ENCODE data around the gene CTNNA2. TPM values are rescaled to one million over a fixed set of nuclear protein-coding genes. Genes with fewer than 3 reads are reported as not detected.

Gene CTNNA2
- total RNA-seq, 1 donor from 2014 or later: not detected

- no peak for ATAC-seq
- no peak for DNase-seq
- intact Hi-C loops (cut with micrococcal nuclease): no loop called here
Measured at GRCh38 chr2:80363330-80363729, 850.5 kb downstream of the CTNNA2 start.

DNA sequence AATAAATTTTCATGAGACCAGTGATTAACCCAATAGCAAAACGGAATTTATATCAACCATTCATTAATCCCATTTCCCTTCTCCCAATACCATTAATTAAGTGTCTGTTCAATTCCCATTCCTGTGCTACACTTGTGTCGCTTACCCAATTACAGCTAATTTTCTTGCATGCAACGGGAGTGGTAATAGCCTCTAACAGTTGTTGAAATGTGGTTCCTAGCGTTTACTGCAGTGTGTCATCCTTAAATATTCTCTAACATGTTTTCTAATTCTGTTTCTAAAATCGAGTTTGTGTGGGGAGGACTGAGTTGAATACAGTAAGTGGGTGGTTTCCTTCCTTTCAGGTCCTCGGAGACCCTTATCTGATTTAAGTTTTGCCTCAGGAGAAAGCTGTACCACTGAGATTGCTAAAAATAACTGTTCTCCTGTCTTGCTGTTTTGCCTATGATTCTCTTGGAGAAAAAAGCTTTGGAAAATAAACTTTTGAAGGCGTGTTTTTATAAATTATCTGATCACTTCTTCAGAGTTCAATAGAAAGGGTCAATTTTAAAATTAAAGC lies 851.0 kb downstream of the CTNNA2 start:
- DNase-seq (no peak), ATAC-seq (peak; percentile 51)
- intact Hi-C loops (cut with micrococcal nuclease): no loop called here

DNA sequence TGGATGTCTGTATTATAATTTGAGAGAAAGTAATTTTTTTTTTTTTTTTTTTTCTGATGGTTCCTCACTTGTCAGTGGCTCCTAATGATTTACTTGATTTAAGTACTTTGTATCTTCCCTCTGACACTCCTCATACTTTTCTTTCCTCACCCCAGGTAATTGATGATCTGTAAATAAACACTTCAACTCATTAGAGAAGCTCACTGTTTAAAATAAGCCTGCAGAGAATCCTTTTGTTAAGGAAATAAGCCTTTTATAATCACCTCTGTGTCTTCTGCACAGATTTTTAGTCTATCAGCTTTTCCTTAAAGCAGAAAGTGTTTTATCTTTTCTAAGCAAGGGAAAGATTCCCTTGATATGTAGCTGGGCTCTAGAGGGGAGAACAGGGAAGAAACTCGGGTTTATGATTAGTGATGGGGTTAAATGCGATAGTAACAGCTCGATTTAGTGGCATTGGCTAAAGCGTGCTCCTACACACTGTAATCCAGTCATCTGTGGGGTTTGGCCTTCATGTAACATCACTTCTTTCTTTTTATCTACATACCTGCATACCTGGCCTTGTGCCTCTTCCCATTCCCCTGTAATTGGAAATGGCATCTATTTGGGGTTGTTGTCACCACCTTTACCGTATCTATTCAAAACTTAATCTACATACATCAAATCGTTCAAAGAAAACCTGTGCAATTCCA lies 851.8 kb downstream of the CTNNA2 start:
- no peak for DNase-seq
- intact Hi-C loops (cut with micrococcal nuclease): no loop called here
- ATAC-seq: no peak

GRCh38 chr2:80365762-80366161 lies 852.9 kb downstream of the CTNNA2 start:
- intact Hi-C loops (cut with micrococcal nuclease): no loop called here
- no peak for DNase-seq
- no peak for ATAC-seq

- DNase-seq (no peak), ATAC-seq (no peak)
- intact Hi-C loops (cut with micrococcal nuclease): no loop called here
Measured at GRCh38 chr2:80370375-80371009, 857.6 kb downstream of the CTNNA2 start.

DNA sequence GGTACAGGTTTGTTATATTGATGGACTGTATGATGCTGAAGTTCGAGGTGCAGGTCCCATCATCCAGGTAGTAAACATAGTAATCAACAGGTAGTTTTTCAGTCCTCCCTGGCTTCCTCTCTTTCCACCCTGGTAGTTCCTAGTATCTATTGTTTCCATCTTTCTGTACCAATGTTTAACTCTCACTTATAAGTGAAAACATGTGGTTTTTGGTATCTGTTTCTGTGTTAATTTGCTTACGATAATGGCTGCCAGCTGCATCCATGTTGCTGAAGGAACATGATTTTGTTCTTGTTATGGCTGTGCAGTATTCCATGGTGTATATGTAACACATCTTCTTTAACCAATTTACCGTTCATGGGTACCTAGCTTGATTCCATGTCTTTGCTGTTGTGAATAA lies 861.3 kb downstream of the CTNNA2 start:
- intact Hi-C loops (cut with micrococcal nuclease): no loop called here
- DNase-seq (no peak), ATAC-seq (no peak)

- ATAC-seq (no peak), DNase-seq (no peak)
- intact Hi-C loops (cut with micrococcal nuclease): no loop called here
Measured at GRCh38 chr2:80377071-80377470, 864.2 kb downstream of the CTNNA2 start.

DNA sequence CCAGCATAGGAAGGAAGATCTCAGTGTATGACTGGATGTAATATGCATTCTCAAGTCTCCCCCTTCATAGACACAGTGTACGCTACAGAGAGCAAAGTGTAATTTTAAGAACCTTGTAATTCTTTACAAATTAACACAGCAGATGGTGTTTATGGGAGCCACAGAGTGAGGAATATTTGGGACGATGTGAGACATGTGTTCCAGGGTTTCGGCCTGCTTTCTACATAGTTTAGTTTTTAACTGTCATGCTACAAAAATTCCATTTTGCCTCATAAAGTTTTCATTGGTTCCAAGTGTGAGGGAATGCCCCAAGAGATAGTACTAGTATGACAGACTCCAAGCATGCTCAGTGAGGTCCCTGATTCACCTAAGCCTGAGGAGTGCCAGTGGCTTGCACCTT lies 867.9 kb downstream of the CTNNA2 start:
- no peak for ATAC-seq
- DNase-seq: no peak
- intact Hi-C loops (cut with micrococcal nuclease): no loop called here

GRCh38 chr2:80381666-80382065 lies 868.8 kb downstream of the CTNNA2 start:
- intact Hi-C loops (cut with micrococcal nuclease): no loop called here
- DNase-seq (no peak), ATAC-seq (no peak)

DNA sequence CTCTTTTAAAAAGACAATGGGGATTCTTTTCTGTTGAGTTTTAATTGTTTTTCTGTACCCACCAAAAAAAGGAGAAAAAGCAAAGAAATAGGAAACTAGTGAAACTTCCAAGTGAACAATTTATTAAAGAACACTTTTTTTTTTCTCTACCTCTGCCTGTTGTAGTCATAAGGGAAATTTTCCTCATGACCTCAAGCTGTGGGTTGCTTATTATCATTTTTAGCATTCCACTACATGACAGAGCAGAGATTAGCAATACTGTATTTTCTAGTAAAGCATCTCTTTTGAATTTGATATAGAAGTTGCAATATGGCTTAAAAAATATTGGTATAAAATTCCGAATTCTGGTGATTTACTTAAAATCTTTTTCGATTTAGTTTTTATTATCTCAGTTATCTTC lies 879.6 kb downstream of the CTNNA2 start:
- DNase-seq (no peak), ATAC-seq (no peak)
- intact Hi-C loops (cut with micrococcal nuclease): no loop called here

DNA sequence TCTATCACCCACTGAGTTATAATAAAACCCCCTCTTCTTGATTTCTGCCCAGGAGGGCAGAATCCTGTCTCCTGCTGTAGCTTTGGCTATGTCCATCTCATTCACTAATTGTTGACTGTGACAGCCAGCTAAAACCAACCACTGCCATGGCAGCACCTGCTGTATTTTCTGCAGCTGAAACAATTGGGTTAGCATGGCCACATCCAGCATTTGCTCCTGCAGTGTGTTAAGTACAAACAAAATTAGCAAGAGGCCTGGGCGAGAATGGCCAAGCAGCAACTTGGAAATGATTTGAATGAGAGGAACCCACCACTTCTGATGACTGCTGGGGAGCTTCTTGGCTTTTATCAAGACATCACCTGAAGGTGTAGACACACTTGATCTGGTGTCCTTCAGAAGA lies 881.1 kb downstream of the CTNNA2 start:
- DNase-seq (no peak), ATAC-seq (no peak)
- intact Hi-C loops (cut with micrococcal nuclease): no loop called here

DNA sequence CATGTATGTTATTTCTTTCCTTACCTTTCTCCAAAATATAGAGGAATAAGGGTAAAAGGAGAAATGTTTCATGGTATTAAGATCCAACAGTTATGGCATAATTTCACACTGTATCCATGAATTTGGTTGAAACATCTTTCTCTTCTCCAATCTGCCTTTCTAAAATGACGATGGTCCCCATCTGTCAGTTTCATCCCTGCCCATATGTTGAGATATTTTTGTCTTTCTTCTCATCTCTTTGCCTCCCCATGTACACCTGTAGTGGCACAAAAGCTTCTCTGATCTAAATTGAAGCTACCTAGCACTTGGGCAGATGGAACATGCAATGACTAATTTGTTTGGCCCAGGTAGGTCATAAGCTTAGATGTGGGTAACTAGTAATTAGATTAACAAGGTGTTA lies 882.4 kb downstream of the CTNNA2 start:
- ATAC-seq: no peak
- intact Hi-C loops (cut with micrococcal nuclease): no loop called here
- no peak for DNase-seq

GRCh38 chr2:80396276-80396675 lies 883.4 kb downstream of the CTNNA2 start:
- intact Hi-C loops (cut with micrococcal nuclease): no loop called here
- ATAC-seq (no peak), DNase-seq (no peak)

- DNase-seq (no peak), ATAC-seq (no peak)
- intact Hi-C loops (cut with micrococcal nuclease): no loop called here
Measured at GRCh38 chr2:80403081-80403480, 890.2 kb downstream of the CTNNA2 start.

DNA sequence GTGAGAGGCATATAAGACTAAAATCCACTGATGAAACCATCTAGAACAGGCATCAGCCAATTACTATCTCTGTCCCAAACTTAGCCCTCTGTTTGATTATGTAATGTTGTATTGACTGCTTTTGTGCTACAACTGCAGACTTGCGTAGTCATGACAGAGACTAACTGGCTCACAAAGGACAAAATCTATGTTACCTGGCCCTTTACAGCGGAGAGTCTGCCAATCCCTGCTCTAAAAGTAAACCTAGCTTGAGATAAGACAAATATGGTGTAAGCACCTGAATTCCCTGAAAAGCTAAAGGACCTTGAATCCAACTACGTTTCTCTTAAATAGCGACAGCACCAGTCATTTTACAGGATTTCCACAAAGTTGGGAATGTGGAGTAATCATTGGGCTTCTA lies 894.5 kb downstream of the CTNNA2 start:
- DNase-seq (no peak), ATAC-seq (no peak)
- intact Hi-C loops (cut with micrococcal nuclease): no loop called here

- ATAC-seq (no peak), DNase-seq (no peak)
- intact Hi-C loops (cut with micrococcal nuclease): no loop called here
Measured at GRCh38 chr2:80410346-80410745, 897.5 kb downstream of the CTNNA2 start.

DNA sequence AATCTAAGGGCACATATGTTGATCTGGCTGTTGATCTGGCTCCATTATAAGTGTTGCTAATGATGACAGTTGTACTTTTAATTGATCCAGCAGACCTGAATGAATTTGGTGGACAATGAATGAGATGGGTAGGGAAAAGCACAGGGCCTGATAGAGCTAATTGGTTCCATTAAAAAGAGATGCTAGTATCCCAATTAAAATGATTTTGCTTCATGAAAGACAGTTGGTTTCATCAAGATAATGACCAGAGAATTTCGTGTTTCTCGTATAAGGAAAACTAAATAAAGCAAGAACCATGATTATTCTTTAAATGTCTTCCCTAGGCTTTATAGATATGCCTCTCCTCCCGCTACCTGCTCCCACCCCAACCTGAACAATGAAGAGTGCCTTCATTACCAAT lies 900.3 kb downstream of the CTNNA2 start:
- DNase-seq: no peak
- intact Hi-C loops (cut with micrococcal nuclease): no loop called here
- no peak for ATAC-seq

- DNase-seq: no peak
- ATAC-seq: no peak
- intact Hi-C loops (cut with micrococcal nuclease): no loop called here
Measured at GRCh38 chr2:80417737-80418136, 904.9 kb downstream of the CTNNA2 start.

DNA sequence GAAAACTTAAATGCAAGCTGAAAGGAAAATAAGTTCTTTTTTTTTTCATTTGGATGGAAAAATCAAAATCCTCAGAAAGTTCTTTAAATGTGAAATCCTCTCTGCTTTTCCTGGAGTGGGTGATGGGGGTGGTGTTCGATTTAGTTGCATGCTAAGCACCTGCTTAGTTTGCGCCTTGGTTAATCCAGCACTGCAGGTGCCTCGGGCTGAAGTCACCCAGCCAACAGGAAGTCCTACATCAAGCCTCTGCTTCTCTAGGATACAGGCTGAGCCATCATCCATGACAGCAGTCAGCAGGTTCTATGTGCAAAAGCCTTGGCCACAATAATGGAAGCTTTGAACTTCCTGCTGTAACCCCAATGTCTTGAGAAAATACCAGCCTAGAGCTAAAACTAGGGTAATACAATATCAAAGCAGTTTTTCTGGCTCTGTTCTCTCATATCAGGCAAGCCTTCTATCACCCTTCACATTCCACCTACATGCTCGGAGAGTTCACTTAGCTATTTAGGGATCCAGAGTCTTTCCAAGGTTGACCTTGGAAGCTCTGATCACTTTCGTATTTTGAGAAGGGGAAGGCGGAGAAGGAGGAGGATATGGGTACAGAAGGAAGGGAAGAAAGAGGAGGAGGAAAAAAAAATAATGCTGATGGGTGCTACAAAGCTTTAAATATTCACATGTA lies 907.8 kb downstream of the CTNNA2 start:
- intact Hi-C loops (cut with micrococcal nuclease): no loop called here
- ATAC-seq (no peak), DNase-seq (no peak)

GRCh38 chr2:80429251-80429650 lies 916.4 kb downstream of the CTNNA2 start:
- intact Hi-C loops (cut with micrococcal nuclease): no loop called here
- DNase-seq (no peak), ATAC-seq (no peak)

GRCh38 chr2:80437959-80438358 lies 925.1 kb downstream of the CTNNA2 start:
- intact Hi-C loops (cut with micrococcal nuclease): no loop called here
- DNase-seq (no peak), ATAC-seq (no peak)
